ENCODE data around the gene ID4. TPM values are rescaled to one million over a fixed set of nuclear protein-coding genes. Genes with fewer than 3 reads are reported as not detected.
A peak's percentile ranks its signal among the peaks of the same experiment; 100 is the strongest.

ID4 gene
- total and polyA plus RNA-seq, 7 donors: 4.2 to 9.1 (median 5.3) TPM

GRCh38 chr6:19812512-19813119 lies 24.6 kb upstream of the ID4 start:
- TF ChIP-seq CTCF (IDR thresholded peaks at IDR 0.05): peak; percentile 13 to 64 (median 40)
- no peak for TF ChIP-seq POLR2A (IDR thresholded peaks at IDR 0.05)
- no peak for TF ChIP-seq POLR2AphosphoS5 (IDR thresholded peaks at IDR 0.05)
- no peak for DNase-seq
- WGBS, 2 donors: 48 to 59% methylated on average over 6 of the region's 6 CpGs
- H3K27me3 ChIP-seq: no peaks in the 10 kb centered on the region
- H3K36me3 ChIP-seq: no peaks in the 10 kb centered on the region
- H3K9me3 ChIP-seq: no peaks in the 10 kb centered on the region
- no peak overlapping the region for H3K27ac ChIP-seq
- H3K4me1 ChIP-seq: no peaks in the 10 kb centered on the region
- no peak overlapping the region for H3K4me3 ChIP-seq
- intact Hi-C loops (cut with DNase I): loop anchor here (5.0 kb wide), 1 partner anchor 40 kb away; no protein-coding TSS in a partner anchor

DNA sequence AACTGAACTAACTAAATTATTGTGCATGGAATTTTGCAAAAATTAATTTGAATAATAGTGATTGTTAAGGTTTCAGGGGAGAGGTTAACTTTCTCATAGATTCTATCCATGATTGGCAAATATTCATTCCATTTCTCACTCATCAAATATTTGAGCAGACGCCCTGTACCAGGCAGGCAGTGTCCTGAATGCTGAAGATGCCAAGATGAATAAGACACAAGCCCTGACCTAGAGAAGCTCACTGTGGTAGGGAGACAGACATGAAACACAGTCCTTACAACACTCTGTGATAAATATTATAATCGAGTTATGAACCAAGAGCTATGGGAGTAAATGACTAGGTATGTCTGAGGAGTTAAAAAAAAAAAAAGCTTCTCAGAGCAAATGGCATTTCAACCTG lies 18.4 kb upstream of the ID4 start:
- 84 to 90% methylated on average over 2 of the region's 2 CpGs for WGBS, 2 donors
- no peaks in the 10 kb centered on the region for H3K9me3 ChIP-seq
- no peak for DNase-seq

GRCh38 chr6:19824058-19824807 lies 12.9 kb upstream of the ID4 start:
- intact Hi-C loops (cut with DNase I): no loop called here
- DNase-seq: peak; percentile 78
- Histone ChIP-seq H3K4me1 (no peaks in the 10 kb centered on the region), H3K36me3 (no peaks in the 10 kb centered on the region), H3K4me3 (no peak overlapping the region), H3K27ac (peak overlapping the region; percentile 6 to 48 (median 31)), H3K9me3 (no peaks in the 10 kb centered on the region), H3K27me3 (no peaks in the 10 kb centered on the region)
- TF ChIP-seq POLR2AphosphoS5 (IDR thresholded peaks at IDR 0.05): peak; percentile 21 to 53 (median 36)
- TF ChIP-seq CTCF (IDR thresholded peaks at IDR 0.05): no peak
- no peak for TF ChIP-seq POLR2A (IDR thresholded peaks at IDR 0.05)
- peak in 1 of 4 donors; percentile 26 for TF ChIP-seq EP300 (IDR thresholded peaks at IDR 0.05)
- WGBS, 2 donors: 86 to 88% methylated on average over 6 of the region's 6 CpGs

More for the DNA sequence above, 18.4 kb upstream of the ID4 start:
- H3K36me3 ChIP-seq: no peaks in the 10 kb centered on the region
- H3K4me3 ChIP-seq: no peak overlapping the region
- no peak overlapping the region for H3K27ac ChIP-seq
- intact Hi-C loops (cut with DNase I): no loop called here
- no peaks in the 10 kb centered on the region for H3K4me1 ChIP-seq
- TF ChIP-seq CTCF (IDR thresholded peaks at IDR 0.05): no peak
- TF ChIP-seq EP300 (IDR thresholded peaks at IDR 0.05): no peak
- no peak for TF ChIP-seq POLR2AphosphoS5 (IDR thresholded peaks at IDR 0.05)
- TF ChIP-seq POLR2A (IDR thresholded peaks at IDR 0.05): no peak
- no peaks in the 10 kb centered on the region for H3K27me3 ChIP-seq

- intact Hi-C loops (cut with DNase I): no loop called here
- no peaks in the 10 kb centered on the region for H3K4me1 ChIP-seq
- H3K27ac ChIP-seq: no peak overlapping the region
- WGBS, 2 donors: 94 to 95% methylated on average over 5 of the region's 5 CpGs
- H3K36me3 ChIP-seq: no peaks in the 10 kb centered on the region
- TF ChIP-seq POLR2AphosphoS5 (IDR thresholded peaks at IDR 0.05) (no peak), POLR2A (IDR thresholded peaks at IDR 0.05) (no peak), EP300 (IDR thresholded peaks at IDR 0.05) (no peak), CTCF (IDR thresholded peaks at IDR 0.05) (no peak)
- no peaks in the 10 kb centered on the region for H3K27me3 ChIP-seq
- H3K9me3 ChIP-seq: no peaks in the 10 kb centered on the region
- H3K4me3 ChIP-seq: no peak overlapping the region
- no peak for DNase-seq
Measured at GRCh38 chr6:19827247-19827646, 9.9 kb upstream of the ID4 start.
